ENCODE results near the gene TRANK1. TPM values are rescaled to one million over a fixed set of nuclear protein-coding genes. Genes with fewer than 3 reads are reported as not detected.

The TRANK1 gene
- total and polyA plus RNA-seq, 2 experiments from 2014 or later, result 1.8 to 6.7 TPM

DNA sequence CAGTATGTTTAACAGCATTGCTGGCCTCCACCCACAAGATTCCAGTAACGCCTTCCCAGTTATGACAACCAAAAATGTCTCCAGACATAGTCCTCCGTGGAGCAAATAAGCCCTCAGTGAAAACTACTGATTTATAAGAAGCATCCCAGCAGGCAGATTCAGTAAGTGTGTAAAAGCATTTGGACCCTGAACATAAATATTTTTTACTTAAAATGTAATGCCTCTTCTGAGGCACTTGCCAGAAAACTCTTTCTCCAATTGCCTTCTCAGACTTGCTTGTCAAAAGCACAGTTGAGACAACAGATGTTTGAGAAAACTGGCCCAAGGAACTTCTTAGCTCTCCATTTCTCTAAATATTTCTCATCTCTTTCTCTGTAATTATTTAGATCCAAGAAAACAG is 148.7 kb downstream of the TRANK1 start:
- Histone ChIP-seq H3K4me3 (no peak overlapping the region), H3K4me1 (ENCODE audit: insufficient read depth) (peaks cover 7% of the 10 kb centered on the region; the same call in 1 of the 2 replicates), H3K4me2 (no peak overlapping the region), H3K9me2 (ENCODE audit: insufficient read depth) (no peaks in the 10 kb centered on the region), H3K79me2 (replicated peaks; ENCODE audit: insufficient read depth) (no peaks in the 10 kb centered on the region), H3K27me3 (ENCODE audit: insufficient read depth) (no peaks in the 10 kb centered on the region), H3K27ac (ENCODE audit: low read depth) (no peak overlapping the region), H3F3A (replicated peaks; ENCODE audit: low read depth) (no peaks in the 10 kb centered on the region), H3K36me3 (ENCODE audit: insufficient read depth) (no peaks in the 10 kb centered on the region), H2AFZ (no peak overlapping the region), H4K20me1 (replicated peaks; ENCODE audit: insufficient read depth) (no peaks in the 10 kb centered on the region)
- Mint-ChIP-seq H3K9me3 (no peaks in the 10 kb centered on the region), H3K36me3 (ENCODE audit: low read depth) (no peaks in the 10 kb centered on the region), H3K4me3 (no peak overlapping the region), H3K27ac (no peak overlapping the region), H3K27me3 (ENCODE audit: insufficient read depth, low read depth, poor library complexity) (no peaks in the 10 kb centered on the region), H3K4me1 (peaks cover 11% of the 10 kb centered on the region)
- TF ChIP-seq, protein P1, sequence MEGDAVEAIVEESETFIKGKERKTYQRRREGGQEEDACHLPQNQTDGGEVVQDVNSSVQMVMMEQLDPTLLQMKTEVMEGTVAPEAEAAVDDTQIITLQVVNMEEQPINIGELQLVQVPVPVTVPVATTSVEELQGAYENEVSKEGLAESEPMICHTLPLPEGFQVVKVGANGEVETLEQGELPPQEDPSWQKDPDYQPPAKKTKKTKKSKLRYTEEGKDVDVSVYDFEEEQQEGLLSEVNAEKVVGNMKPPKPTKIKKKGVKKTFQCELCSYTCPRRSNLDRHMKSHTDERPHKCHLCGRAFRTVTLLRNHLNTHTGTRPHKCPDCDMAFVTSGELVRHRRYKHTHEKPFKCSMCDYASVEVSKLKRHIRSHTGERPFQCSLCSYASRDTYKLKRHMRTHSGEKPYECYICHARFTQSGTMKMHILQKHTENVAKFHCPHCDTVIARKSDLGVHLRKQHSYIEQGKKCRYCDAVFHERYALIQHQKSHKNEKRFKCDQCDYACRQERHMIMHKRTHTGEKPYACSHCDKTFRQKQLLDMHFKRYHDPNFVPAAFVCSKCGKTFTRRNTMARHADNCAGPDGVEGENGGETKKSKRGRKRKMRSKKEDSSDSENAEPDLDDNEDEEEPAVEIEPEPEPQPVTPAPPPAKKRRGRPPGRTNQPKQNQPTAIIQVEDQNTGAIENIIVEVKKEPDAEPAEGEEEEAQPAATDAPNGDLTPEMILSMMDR (conservative IDR thresholded peaks at IDR 0.05; ENCODE audit: low read depth in 2 of 2), result no peak
- TF ChIP-seq ZNF114 (CRISPR knock-in tag; IDR thresholded peaks at IDR 0.05) (no peak), POLR2AphosphoS5 (IDR thresholded peaks at IDR 0.05; ENCODE audit: low read depth) (no peak), JUNB (IDR thresholded peaks at IDR 0.05; ENCODE audit: unreplicated experiment) (no peak), EZH2 (IDR thresholded peaks at IDR 0.05; ENCODE audit: low read depth, unreplicated experiment) (no peak), EZH2phosphoT487 (IDR thresholded peaks at IDR 0.05; ENCODE audit: unreplicated experiment) (no peak), STAT1 (IDR thresholded peaks at IDR 0.05; ENCODE audit: unreplicated experiment) (no peak), NANOG (IDR thresholded peaks at IDR 0.05; ENCODE audit: borderline replicate concordance) (no peak)
- TF ChIP-seq, protein P2, sequence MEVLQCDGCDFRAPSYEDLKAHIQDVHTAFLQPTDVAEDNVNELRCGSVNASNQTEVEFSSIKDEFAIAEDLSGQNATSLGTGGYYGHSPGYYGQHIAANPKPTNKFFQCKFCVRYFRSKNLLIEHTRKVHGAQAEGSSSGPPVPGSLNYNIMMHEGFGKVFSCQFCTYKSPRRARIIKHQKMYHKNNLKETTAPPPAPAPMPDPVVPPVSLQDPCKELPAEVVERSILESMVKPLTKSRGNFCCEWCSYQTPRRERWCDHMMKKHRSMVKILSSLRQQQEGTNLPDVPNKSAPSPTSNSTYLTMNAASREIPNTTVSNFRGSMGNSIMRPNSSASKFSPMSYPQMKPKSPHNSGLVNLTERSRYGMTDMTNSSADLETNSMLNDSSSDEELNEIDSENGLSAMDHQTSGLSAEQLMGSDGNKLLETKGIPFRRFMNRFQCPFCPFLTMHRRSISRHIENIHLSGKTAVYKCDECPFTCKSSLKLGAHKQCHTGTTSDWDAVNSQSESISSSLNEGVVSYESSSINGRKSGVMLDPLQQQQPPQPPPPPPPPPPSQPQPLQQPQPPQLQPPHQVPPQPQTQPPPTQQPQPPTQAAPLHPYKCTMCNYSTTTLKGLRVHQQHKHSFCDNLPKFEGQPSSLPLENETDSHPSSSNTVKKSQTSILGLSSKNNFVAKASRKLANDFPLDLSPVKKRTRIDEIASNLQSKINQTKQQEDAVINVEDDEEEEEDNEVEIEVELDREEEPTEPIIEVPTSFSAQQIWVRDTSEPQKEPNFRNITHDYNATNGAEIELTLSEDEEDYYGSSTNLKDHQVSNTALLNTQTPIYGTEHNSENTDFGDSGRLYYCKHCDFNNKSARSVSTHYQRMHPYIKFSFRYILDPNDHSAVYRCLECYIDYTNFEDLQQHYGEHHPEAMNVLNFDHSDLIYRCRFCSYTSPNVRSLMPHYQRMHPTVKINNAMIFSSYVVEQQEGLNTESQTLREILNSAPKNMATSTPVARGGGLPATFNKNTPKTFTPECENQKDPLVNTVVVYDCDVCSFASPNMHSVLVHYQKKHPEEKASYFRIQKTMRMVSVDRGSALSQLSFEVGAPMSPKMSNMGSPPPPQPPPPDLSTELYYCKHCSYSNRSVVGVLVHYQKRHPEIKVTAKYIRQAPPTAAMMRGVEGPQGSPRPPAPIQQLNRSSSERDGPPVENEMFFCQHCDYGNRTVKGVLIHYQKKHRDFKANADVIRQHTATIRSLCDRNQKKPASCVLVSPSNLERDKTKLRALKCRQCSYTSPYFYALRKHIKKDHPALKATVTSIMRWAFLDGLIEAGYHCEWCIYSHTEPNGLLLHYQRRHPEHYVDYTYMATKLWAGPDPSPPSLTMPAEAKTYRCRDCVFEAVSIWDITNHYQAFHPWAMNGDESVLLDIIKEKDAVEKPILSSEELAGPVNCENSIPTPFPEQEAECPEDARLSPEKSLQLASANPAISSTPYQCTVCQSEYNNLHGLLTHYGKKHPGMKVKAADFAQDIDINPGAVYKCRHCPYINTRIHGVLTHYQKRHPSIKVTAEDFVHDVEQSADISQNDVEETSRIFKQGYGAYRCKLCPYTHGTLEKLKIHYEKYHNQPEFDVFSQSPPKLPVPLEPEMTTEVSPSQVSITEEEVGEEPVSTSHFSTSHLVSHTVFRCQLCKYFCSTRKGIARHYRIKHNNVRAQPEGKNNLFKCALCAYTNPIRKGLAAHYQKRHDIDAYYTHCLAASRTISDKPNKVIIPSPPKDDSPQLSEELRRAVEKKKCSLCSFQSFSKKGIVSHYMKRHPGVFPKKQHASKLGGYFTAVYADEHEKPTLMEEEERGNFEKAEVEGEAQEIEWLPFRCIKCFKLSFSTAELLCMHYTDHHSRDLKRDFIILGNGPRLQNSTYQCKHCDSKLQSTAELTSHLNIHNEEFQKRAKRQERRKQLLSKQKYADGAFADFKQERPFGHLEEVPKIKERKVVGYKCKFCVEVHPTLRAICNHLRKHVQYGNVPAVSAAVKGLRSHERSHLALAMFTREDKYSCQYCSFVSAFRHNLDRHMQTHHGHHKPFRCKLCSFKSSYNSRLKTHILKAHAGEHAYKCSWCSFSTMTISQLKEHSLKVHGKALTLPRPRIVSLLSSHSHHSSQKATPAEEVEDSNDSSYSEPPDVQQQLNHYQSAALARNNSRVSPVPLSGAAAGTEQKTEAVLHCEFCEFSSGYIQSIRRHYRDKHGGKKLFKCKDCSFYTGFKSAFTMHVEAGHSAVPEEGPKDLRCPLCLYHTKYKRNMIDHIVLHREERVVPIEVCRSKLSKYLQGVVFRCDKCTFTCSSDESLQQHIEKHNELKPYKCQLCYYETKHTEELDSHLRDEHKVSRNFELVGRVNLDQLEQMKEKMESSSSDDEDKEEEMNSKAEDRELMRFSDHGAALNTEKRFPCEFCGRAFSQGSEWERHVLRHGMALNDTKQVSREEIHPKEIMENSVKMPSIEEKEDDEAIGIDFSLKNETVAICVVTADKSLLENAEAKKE (CRISPR knock-in tag; IDR thresholded peaks at IDR 0.05), result no peak
- DNase-seq (ENCODE audit: low spot score) (no peak), ATAC-seq (no peak)
